Measurements from ENCODE around the gene TSPAN16.
A peak's percentile ranks its signal among the peaks of the same experiment; 100 is the strongest.

The TSPAN16 gene

DNA sequence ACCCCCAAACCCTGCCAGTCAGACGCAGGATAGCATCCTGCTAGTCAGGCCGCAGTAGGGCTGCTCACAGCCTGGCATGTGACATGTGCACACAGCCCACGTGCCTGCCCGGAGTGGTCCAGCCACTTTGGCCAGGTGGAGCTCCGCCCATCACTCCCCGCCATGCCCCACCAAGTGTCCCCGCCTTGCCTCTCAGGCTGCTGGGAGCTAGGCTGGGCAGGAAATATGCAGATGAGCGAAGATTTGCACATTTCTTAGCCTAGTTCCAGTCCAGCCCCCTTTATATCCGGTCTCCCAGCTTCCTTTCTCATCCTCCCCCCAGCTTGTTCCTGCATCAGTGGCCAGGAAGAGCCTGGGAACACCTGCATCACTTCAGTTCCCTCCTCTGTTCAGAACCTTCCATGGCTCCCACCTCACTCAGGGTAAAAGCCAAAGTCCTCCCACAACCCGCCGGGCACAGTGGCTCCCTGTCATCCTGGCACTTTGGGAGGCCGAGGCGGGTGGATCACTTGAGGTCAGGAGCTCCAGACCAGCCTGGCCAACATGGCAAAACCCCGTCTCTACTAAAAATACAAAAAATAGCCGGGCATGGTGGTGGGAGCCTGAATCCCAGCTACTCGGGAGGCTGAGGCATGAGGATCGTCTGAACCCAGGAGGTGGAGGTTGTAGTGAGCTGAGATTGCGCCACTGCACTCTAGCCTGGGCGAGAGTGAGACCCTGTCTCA is 31.3 kb upstream of the TSPAN16 start:
- Mint-ChIP-seq H3K27ac (no peak overlapping the region), H3K4me3 (no peak overlapping the region), H3K36me3 (no peaks in the 10 kb centered on the region), H3K27me3 (peaks cover 45% of the 10 kb centered on the region), H3K9me3 (no peaks in the 10 kb centered on the region), H3K4me1 (no peaks in the 10 kb centered on the region)

GRCh38 chr19:11265177-11265784 is 30.7 kb upstream of the TSPAN16 start:
- Mint-ChIP-seq H3K9me3 (no peaks in the 10 kb centered on the region), H3K27ac (peak overlapping the region; percentile 78), H3K4me3 (no peak overlapping the region), H3K4me1 (no peaks in the 10 kb centered on the region), H3K27me3 (peaks cover 46% of the 10 kb centered on the region), H3K36me3 (no peaks in the 10 kb centered on the region)

DNA sequence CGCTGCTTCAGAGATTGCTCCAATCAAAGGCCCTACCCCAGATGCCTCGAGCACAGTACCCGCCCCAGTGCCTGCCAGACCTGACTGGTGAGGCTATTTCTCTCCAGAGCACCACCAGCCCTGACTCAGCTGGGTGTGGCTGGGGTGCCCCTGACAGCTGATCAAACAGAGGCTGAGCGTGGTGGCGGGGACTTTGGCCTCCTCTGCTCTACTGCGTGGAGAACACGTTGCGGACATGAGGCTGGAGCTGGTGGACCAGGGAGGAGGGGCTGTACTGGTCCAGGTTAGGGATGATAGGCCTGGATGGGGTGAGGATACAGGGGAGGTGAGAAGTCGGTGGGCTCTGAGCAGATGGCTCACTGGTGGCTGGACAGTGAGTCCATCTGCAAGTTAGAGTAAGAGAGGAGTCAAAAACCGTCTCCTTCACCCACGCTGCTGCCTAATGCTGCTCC is 30.1 kb upstream of the TSPAN16 start:
- Mint-ChIP-seq H3K9me3 (no peaks in the 10 kb centered on the region), H3K27ac (no peak overlapping the region), H3K4me3 (no peak overlapping the region), H3K4me1 (no peaks in the 10 kb centered on the region), H3K36me3 (no peaks in the 10 kb centered on the region), H3K27me3 (peaks cover 45% of the 10 kb centered on the region)

DNA sequence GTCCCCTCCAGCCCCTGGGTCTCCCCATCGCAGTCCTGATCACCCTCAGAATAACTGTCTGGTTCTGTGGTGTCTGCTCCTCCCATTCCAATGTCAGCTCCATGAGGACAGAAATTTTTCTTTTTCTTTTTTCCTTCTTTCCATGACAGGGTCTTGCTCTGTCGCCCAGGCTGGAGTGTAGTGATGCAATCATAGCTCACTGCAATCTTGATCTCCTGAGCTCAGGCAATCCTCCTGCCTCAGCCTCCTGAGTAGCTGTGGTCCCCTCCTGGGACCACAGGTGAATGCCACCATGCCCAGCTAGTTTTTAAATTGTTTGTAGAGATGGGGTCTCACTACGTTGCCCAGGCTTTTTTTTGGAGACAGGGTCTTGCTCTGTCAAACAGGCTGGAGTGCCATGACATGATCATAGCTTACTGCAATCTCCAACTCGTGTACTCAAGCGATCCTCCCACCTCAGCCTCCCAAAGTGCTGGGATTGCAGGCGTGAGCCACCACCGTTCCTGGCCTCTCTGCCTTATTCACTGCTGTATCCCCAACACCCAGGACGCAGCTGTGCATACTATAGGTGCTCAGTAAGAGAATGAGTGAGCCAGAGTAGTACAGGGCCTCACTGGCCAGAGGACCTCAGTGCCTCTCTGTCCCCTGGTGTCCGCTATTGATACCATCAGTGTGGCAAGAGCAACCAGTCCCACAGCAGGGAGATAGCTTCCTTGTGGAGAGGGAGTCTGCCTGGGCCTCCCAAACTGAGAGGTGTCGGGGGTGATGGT is 28.5 kb upstream of the TSPAN16 start:
- H3K36me3 Mint-ChIP-seq: no peaks in the 10 kb centered on the region
- no peaks in the 10 kb centered on the region for H3K4me1 Mint-ChIP-seq
- no peak overlapping the region for H3K4me3 Mint-ChIP-seq
- no peaks in the 10 kb centered on the region for H3K9me3 Mint-ChIP-seq
- H3K27ac Mint-ChIP-seq: peak overlapping the region; percentile 59
- H3K27me3 Mint-ChIP-seq: peaks cover 42% of the 10 kb centered on the region

DNA sequence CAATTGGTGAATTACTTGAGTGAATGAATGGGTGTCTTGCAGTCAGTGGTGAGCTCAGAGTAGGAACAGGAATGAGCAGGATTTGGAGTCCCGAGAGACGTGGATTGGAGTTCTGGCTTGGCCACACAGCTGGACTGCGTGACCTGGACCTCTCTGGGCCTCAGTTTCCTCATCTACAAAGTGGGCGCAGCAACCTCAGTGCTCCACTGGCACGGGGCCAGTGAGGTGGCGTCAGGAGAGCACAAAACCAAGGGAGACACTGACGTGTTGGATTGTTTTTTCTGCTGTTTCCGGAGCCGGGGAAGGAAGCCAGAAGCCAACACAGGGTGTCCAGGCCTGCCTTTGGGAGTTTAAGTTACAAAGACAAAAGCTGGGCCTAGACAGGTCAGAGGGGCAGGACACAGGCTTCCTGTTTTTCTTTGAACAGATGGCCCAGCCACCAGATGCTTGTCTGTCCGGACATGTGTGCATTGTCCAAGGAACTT is 27.1 kb upstream of the TSPAN16 start:
- Mint-ChIP-seq H3K36me3 (no peaks in the 10 kb centered on the region), H3K4me1 (no peaks in the 10 kb centered on the region), H3K9me3 (no peaks in the 10 kb centered on the region), H3K4me3 (no peak overlapping the region), H3K27me3 (peaks cover 37% of the 10 kb centered on the region), H3K27ac (no peak overlapping the region)

GRCh38 chr19:11269408-11269807 is 26.6 kb upstream of the TSPAN16 start:
- Mint-ChIP-seq H3K4me3 (no peak overlapping the region), H3K4me1 (no peaks in the 10 kb centered on the region), H3K9me3 (no peaks in the 10 kb centered on the region), H3K36me3 (no peaks in the 10 kb centered on the region), H3K27me3 (peaks cover 37% of the 10 kb centered on the region), H3K27ac (no peak overlapping the region)

GRCh38 chr19:11273296-11273695 is 22.7 kb upstream of the TSPAN16 start:
- Mint-ChIP-seq H3K4me1 (peaks cover 3% of the 10 kb centered on the region), H3K27ac (no peak overlapping the region), H3K4me3 (no peak overlapping the region), H3K9me3 (no peaks in the 10 kb centered on the region), H3K36me3 (peaks cover 2% of the 10 kb centered on the region), H3K27me3 (peaks cover 28% of the 10 kb centered on the region)

- Mint-ChIP-seq H3K9me3 (no peaks in the 10 kb centered on the region), H3K36me3 (peaks cover 2% of the 10 kb centered on the region), H3K4me3 (no peak overlapping the region), H3K27ac (no peak overlapping the region), H3K27me3 (peaks cover 23% of the 10 kb centered on the region), H3K4me1 (peaks cover 3% of the 10 kb centered on the region)
Measured at GRCh38 chr19:11273989-11274388, 22.0 kb upstream of the TSPAN16 start.

DNA sequence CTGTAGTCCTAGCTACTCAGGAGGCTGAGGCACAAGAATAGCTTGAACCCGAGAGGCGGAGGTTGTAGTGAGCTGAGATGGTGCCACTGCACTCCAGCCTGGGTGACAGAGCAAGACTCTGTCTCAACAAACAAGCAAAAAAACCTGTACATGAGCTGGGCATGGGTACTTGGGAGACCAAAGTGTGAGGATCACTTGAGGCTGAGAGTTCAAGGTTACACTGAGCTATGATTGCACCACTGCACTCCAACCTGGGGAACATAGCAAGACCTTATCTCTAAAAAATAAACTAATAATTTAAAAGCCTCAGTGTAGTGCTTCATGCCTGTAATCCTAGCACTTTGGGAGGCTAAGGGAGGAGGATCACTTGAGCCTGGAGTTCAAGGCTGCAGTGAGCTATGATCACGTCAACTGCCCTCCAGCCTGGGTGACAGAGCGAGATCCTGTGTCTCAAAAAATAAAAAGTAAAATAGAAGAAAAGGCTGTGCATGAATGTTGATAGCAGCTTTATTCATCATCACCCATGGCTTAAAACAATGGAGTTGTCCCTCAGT is 21.4 kb upstream of the TSPAN16 start:
- peaks cover 8% of the 10 kb centered on the region for H3K4me1 Mint-ChIP-seq
- H3K9me3 Mint-ChIP-seq: no peaks in the 10 kb centered on the region
- no peak overlapping the region for H3K27ac Mint-ChIP-seq
- peaks cover 18% of the 10 kb centered on the region for H3K27me3 Mint-ChIP-seq
- peaks cover 2% of the 10 kb centered on the region for H3K36me3 Mint-ChIP-seq
- H3K4me3 Mint-ChIP-seq: no peak overlapping the region

DNA sequence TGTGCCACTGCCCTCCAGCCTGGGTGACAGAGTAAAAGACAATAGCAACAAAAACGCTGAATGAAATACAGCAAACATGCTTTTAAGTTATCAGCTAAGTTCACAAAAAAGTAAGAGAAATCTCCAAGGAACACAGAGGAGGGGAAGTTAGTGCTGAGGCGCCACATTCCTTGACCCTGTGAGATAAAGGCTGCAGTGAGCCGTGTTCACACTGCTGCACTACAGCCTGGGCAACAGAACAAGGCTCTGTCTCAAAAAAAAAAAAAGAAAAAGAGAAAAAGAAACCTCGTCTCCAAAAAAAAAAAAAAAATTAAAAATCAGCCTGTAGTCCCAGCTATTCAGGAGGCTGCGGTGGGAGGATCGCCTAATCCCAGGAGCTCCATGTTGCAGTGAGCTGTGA is 17.3 kb upstream of the TSPAN16 start:
- Mint-ChIP-seq H3K36me3 (peaks cover 2% of the 10 kb centered on the region), H3K4me1 (peaks cover 16% of the 10 kb centered on the region), H3K9me3 (no peaks in the 10 kb centered on the region), H3K27me3 (peaks cover 24% of the 10 kb centered on the region), H3K27ac (no peak overlapping the region), H3K4me3 (no peak overlapping the region)

- peaks cover 16% of the 10 kb centered on the region for H3K4me1 Mint-ChIP-seq
- no peaks in the 10 kb centered on the region for H3K9me3 Mint-ChIP-seq
- no peak overlapping the region for H3K27ac Mint-ChIP-seq
- H3K36me3 Mint-ChIP-seq: peaks cover 2% of the 10 kb centered on the region
- H3K27me3 Mint-ChIP-seq: peaks cover 24% of the 10 kb centered on the region
- H3K4me3 Mint-ChIP-seq: peak overlapping the region; percentile 30
Measured at GRCh38 chr19:11279505-11280236, 16.3 kb upstream of the TSPAN16 start.

GRCh38 chr19:11281356-11282049 is 14.5 kb upstream of the TSPAN16 start:
- peaks cover 2% of the 10 kb centered on the region for H3K36me3 Mint-ChIP-seq
- no peak overlapping the region for H3K4me3 Mint-ChIP-seq
- H3K27me3 Mint-ChIP-seq: peaks cover 21% of the 10 kb centered on the region
- peaks cover 16% of the 10 kb centered on the region for H3K4me1 Mint-ChIP-seq
- no peak overlapping the region for H3K27ac Mint-ChIP-seq
- no peaks in the 10 kb centered on the region for H3K9me3 Mint-ChIP-seq

GRCh38 chr19:11284515-11284914 is 11.4 kb upstream of the TSPAN16 start:
- Mint-ChIP-seq H3K9me3 (no peaks in the 10 kb centered on the region), H3K27me3 (peaks cover 21% of the 10 kb centered on the region), H3K4me3 (no peak overlapping the region), H3K4me1 (peaks cover 13% of the 10 kb centered on the region), H3K36me3 (no peaks in the 10 kb centered on the region), H3K27ac (no peak overlapping the region)

- Mint-ChIP-seq H3K27me3 (peaks cover 23% of the 10 kb centered on the region), H3K4me3 (no peak overlapping the region), H3K4me1 (peaks cover 6% of the 10 kb centered on the region), H3K9me3 (no peaks in the 10 kb centered on the region), H3K36me3 (no peaks in the 10 kb centered on the region), H3K27ac (no peak overlapping the region)
Measured at GRCh38 chr19:11286312-11286974, 9.5 kb upstream of the TSPAN16 start.
